GM19455 (cell line): ENCODE results near the gene ANO6.
"Not testable (repeated sequence)": the region's sequence is repeated elsewhere in the genome, so short reads cannot be mapped to it uniquely, and the experiment has no call there.

Source experiments
- ATAC-seq: cut with Tn5 transposase; IDR thresholded peaks from one replicate; pipeline ENCODE4 v1.9.1; 2021; ENCODE audit not compliant: unreplicated experiment

Gene ANO6

GRCh38 chr12:45304514-45305178, 88.8 kb downstream of the ANO6 start:
- ATAC-seq, result no peak

DNA sequence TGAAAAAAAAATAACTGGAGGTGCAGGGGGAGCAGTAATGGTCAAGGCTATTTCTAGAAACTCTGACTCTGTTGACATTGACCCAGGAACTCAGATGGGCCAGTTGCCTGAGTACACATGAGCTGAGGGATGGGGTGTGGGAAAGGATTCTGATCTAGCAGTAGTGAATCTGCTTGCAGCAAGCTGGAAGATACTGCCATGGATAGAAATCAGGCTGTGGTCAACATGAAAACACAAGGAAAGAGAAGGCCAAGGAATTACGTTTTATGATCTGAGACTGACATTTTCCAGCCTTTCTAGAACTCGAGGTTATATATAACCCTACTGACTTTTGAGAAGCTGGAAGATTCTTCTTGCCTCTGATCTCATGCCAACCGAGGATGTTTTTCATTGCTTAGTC, 90.0 kb downstream of the ANO6 start:
- ATAC-seq, result no peak

- ATAC-seq, result no peak
These were observed 94.1 kb downstream of the ANO6 start for GRCh38 chr12:45309836-45310626.

DNA sequence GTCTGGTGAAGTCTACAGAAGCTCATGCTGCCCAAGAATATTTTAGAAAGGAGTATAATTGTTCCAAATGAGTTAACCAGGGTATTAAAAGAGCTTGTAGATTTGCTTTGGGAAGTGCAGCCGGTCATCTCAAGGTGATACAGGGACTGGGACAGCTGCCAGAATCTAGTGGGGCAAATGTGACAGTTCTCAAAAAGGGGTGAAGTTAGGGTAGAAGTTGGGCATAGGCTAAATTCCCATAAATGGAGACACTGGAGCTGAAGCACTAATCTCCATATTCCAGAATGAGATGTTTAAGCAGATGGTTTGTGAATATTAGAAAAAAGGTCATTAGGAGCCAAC, 94.7 kb downstream of the ANO6 start:
- ATAC-seq, result no peak

DNA sequence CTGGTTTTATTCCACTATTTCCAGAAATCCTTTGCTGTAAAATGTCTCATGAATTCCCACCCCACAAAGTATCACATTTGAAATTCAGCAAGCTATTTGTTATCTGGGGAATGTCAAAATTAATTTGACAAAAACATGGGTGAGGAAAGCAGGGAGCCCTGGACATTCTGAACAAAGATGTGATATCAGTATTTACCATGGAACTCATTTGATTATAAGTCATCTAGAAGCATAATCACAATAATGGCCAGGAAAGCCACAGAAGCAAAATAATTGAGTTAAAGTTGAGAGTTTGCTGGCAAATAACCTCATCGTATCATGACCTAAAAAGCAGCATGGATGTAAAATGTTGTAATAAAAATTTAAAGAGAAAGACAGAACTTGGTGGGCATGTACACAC, 96.1 kb downstream of the ANO6 start:
- ATAC-seq, result no peak

DNA sequence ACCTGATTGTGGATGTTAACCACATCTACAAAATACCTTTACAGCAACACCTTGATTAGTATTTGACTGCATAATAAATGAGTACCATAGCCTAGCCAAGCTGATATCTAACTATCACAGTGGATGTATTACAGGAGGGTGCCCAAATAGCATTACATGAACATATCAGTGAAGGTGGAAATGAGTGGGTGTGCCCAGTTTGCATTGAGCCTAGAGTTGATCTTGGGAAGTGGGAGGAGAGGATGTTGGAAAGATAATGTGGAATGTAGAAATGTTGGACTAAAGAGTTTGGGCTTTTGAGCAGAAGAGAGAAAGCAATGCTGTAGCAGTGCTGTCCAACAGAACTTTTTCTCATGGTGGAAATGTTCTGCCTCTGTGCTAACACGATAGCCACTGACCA, 98.9 kb downstream of the ANO6 start:
- no peak for ATAC-seq

GRCh38 chr12:45315462-45315861, 99.6 kb downstream of the ANO6 start:
- no peak for ATAC-seq

- not testable (repeated sequence) for ATAC-seq
These were observed 101.4 kb downstream of the ANO6 start for GRCh38 chr12:45317261-45317660.

GRCh38 chr12:45322810-45323209, 106.9 kb downstream of the ANO6 start:
- ATAC-seq, result no peak

DNA sequence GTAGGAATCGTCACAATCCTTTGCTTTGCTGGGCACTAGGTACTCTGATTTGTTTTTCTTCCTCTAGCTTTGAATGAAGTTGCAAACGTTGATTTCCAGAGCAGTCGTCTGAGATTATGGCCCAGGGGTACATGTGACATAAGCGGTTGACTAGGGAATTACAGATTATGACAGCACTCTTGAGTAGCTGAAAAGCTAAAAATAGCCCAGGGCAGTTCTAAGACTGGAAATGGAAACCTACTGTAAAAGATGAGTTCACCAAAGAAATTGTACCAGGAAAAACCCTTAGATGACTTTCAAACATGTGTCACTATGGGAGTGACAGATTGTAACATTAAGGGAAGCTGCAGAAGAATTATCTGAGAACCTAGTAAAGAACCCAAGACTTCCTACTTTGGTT, 108.5 kb downstream of the ANO6 start:
- no peak for ATAC-seq

GRCh38 chr12:45326358-45326975, 110.6 kb downstream of the ANO6 start:
- no peak for ATAC-seq

DNA sequence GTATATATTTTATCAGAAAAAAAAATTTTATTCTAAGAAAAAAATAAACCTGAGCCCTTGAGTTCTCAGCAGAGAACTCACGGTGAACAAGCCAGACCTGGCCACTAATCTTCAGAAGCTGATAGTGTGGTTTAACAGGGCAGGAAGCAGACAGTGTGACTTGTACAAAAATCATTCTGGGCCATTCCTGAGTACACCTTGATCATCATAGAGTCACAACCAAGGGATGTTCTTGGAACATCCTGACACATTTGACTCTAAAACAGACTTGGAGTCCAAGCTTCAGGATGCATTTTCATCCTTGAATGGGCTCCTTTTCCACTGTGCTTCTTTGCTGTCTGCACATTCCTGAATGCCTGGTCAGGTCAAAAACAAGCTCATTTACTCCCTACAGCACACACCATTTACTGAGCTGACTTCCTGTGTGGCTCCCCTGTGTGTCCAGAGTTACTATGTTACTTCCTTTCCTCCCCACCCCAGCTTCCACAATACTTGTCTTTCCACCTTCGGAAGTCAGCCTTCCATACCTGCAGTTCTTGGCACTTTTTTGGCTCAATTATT, 112.0 kb downstream of the ANO6 start:
- no peak for ATAC-seq

DNA sequence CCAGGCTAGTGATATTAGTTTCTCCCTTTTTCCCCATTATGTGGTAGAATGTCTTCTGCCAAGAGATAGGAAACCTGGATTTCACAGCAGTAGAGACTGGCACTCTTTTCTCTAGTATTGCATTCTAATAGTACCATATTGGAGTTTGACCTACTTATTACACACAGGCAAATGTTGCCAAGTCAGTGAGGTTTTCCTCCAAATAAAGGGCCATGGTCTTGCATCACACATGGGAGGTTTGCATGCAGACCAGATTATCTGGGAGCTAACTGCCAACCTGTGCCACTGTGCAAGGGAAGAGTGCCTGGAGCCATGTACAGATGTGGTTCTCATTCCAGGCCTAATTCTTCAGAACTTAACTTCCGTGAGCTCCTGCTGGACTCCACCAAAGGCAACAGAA, 113.3 kb downstream of the ANO6 start:
- ATAC-seq, result no peak

- no peak for ATAC-seq
These were observed 113.8 kb downstream of the ANO6 start for GRCh38 chr12:45329702-45330101.

GRCh38 chr12:45331552-45331951, 115.7 kb downstream of the ANO6 start:
- ATAC-seq, result no peak

DNA sequence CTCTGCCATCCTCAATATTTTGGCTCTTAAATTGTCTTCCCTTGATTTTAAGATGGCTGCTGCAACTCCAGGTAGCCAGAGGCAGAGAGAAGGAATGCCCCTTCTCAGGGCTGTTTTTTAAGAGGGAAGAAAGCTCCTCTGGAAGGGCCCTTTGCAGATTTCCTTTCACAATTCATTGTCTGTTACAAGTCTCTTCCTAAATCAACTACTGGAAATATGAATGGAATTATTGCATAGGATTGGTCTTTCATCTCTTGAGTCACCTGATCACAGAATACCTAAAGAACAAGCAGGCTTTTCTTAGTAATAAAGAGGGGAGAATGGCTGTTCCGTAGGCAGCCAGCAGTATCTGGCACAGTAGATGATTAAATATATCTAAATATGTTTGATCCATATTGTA, 118.5 kb downstream of the ANO6 start:
- no peak for ATAC-seq

GRCh38 chr12:45336331-45336730, 120.4 kb downstream of the ANO6 start:
- ATAC-seq, result no peak

GRCh38 chr12:45336762-45337596, 121.1 kb downstream of the ANO6 start:
- no peak for ATAC-seq

DNA sequence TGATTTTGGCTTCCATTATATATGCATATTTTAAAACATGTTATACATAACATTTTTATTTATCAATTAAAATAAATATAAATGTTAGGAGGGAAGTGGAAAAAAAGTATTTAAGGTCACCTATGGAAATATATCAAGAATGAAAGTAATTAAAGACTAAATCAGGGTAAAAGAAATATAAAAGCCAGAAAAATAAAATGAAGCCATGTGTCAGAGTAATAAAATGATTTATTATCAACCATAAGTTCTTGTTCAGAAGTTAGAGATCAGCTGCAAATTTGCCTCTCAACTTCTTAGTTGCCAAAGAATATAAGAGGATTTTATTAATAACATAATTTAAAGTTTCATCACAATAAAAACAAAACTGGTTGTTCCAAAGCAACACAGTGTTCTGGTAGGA, 121.9 kb downstream of the ANO6 start:
- no peak for ATAC-seq

GRCh38 chr12:45338272-45338671, 122.4 kb downstream of the ANO6 start:
- no peak for ATAC-seq

DNA sequence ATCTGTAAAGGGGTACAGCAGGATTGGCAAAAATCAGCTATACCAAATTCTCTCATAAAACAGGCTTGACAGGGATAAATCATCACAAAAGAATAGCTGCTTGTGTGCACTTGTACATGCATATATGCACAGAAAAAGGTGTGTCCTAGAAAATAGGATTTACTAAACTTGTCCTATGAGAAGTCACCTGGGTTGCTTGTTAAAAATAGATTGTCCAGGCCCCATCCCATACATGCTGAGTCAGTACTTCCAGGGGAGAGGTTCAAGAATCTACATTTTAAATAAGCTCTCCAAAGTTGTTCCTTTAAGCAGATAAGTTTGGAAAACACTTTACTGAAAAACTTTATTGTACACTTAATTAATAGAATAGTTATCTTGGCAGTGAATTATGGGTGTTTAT, 123.1 kb downstream of the ANO6 start:
- no peak for ATAC-seq
